Posterior vena cava (tissue), 2 donors: Measurements from ENCODE around the gene SYT5. TPM values are rescaled to one million over a fixed set of nuclear protein-coding genes. Genes with fewer than 3 reads are reported as not detected.
"Not testable (repeated sequence)": the region's sequence is repeated elsewhere in the genome, so short reads cannot be mapped to it uniquely, and the experiment has no call there.

Experiments
- DNase-seq: peaks from one replicate; pipeline ENCODE4 v3.0.0-alpha.2; 2020; ENCODE audit warnings: low spot score
- intact Hi-C, 2 donors: fragments of 100-400 bp; cut with DNase I; formaldehyde crosslinking; loops; one replicate each; pipeline versions ENCODE4 v1.14.1 to v1.14.2; 2022 to 2023
- long read RNA-seq, 2 donors: library from polyadenylated mRNA; unstranded; transcript quantifications; one replicate each; pipeline ENCODE4 v2.0.0, GENCODE V29; 2020 to 2021
- total RNA-seq, 2 donors: library from RNA; stranded (reverse); fragmentation: NEBNext Ultra II Directional; extraction: Animal tissue kit (Norgen Biotek cat#: 25700); gene quantifications; one replicate each; pipeline ENCODE4 v1.2.1, GENCODE V29; 2021
- donor health status: DM: yes; HTN: yes; CAD: no.
- donor health status: DM: yes; HTN: yes; CAD: no.

The SYT5 gene
- total RNA-seq, result not detected
- long read RNA-seq, donor 1, result 0 reads
- long read RNA-seq, donor 2, result 0 reads

- intact Hi-C loops, result no loop called here
- DNase-seq, result no peak
These were observed at the start of gene SYT5 for GRCh38 chr19:55179606-55180484. Gene SYT5 (minus strand): TSS chr19:55180289. CDS start chr19:55179041, 1,248 bp downstream.

GRCh38 chr19:55229789-55230182 lies 49.7 kb upstream of the SYT5 start:
- no peak for DNase-seq
- intact Hi-C loops, result no loop called here

- intact Hi-C loops, result no loop called here
- DNase-seq, result no peak
These were observed 49.2 kb upstream of the SYT5 start for GRCh38 chr19:55229145-55229788.

GRCh38 chr19:55228403-55229031 lies 48.4 kb upstream of the SYT5 start, which contains the start of gene TMEM86B:
Gene TMEM86B (minus strand): TSS chr19:55228763. CDS start chr19:55228741, 22 bp downstream.
- intact Hi-C loops, result no loop called here
- DNase-seq, result no peak

- intact Hi-C loops, result no loop called here
- DNase-seq, result no peak
These were observed 47.9 kb upstream of the SYT5 start for GRCh38 chr19:55228015-55228391.

GRCh38 chr19:55227241-55228014 lies 47.3 kb upstream of the SYT5 start:
- intact Hi-C loops, result no loop called here
- no peak for DNase-seq

- DNase-seq, result no peak
- intact Hi-C loops, result no loop called here
These were observed 46.7 kb upstream of the SYT5 start for GRCh38 chr19:55226788-55227187.

- no peak for DNase-seq
- intact Hi-C loops, result no loop called here
These were observed 46.2 kb upstream of the SYT5 start for GRCh38 chr19:55226273-55226672.

- intact Hi-C loops, result no loop called here
- DNase-seq, result no peak
These were observed 45.4 kb upstream of the SYT5 start for GRCh38 chr19:55225415-55225958.

- DNase-seq, intact Hi-C loops: not testable (repeated sequence)
These were observed 44.8 kb upstream of the SYT5 start for GRCh38 chr19:55224679-55225414.

- DNase-seq, result no peak
- intact Hi-C loops, result no loop called here
These were observed 44.1 kb upstream of the SYT5 start for GRCh38 chr19:55224038-55224665.

GRCh38 chr19:55223291-55224037 lies 43.4 kb upstream of the SYT5 start:
- no peak for DNase-seq
- intact Hi-C loops, result no loop called here

- DNase-seq, result no peak
- intact Hi-C loops, result no loop called here
These were observed 40.4 kb upstream of the SYT5 start for GRCh38 chr19:55220525-55220924.

- intact Hi-C loops, result no loop called here
- DNase-seq, result peak; percentile 93
These were observed 36.5 kb upstream of the SYT5 start for GRCh38 chr19:55216461-55217198.

GRCh38 chr19:55213547-55213946 lies 33.5 kb upstream of the SYT5 start:
- intact Hi-C loops, result no loop called here
- DNase-seq, result no peak

GRCh38 chr19:55212447-55212846 lies 32.4 kb upstream of the SYT5 start:
- intact Hi-C loops, result no loop called here
- DNase-seq, result no peak
